HG03095 (cell line): ENCODE measurements around the gene CD4.
"Not testable (repeated sequence)": the region's sequence is repeated elsewhere in the genome, so short reads cannot be mapped to it uniquely, and the experiment has no call there.

Experiments used
- ATAC-seq: cut with Tn5 transposase; IDR thresholded peaks from one replicate; pipeline ENCODE4 v1.9.1; 2021; ENCODE audit warnings: moderate library complexity; ENCODE audit not compliant: unreplicated experiment

The CD4 gene

GRCh38 chr12:6866163-6866919 lies 77.0 kb downstream of the CD4 start:
- ATAC-seq = no peak

- ATAC-seq = peak; percentile 7
These were observed 77.6 kb downstream of the CD4 start for GRCh38 chr12:6866920-6867412.

- ATAC-seq = peak; percentile 47
These were observed 78.3 kb downstream of the CD4 start, which contains the start of gene TPI1 for GRCh38 chr12:6867413-6868210. TPI1 (plus strand) TSS chr12:6867531; CDS start chr12:6867567, 36 bp downstream.

GRCh38 chr12:6868211-6869048 lies 79.1 kb downstream of the CD4 start:
- no peak for ATAC-seq

- ATAC-seq = no peak
These were observed 80.0 kb downstream of the CD4 start for GRCh38 chr12:6869049-6870021.

- ATAC-seq = not testable (repeated sequence)
These were observed 81.0 kb downstream of the CD4 start for GRCh38 chr12:6870304-6870703.
